ENCODE data around the gene POP7. TPM values are rescaled to one million over a fixed set of nuclear protein-coding genes. Genes with fewer than 3 reads are reported as not detected.

Gene POP7
- total and polyA plus RNA-seq, 2 experiments from 2014 or later = 39.2 to 48.7 TPM

DNA sequence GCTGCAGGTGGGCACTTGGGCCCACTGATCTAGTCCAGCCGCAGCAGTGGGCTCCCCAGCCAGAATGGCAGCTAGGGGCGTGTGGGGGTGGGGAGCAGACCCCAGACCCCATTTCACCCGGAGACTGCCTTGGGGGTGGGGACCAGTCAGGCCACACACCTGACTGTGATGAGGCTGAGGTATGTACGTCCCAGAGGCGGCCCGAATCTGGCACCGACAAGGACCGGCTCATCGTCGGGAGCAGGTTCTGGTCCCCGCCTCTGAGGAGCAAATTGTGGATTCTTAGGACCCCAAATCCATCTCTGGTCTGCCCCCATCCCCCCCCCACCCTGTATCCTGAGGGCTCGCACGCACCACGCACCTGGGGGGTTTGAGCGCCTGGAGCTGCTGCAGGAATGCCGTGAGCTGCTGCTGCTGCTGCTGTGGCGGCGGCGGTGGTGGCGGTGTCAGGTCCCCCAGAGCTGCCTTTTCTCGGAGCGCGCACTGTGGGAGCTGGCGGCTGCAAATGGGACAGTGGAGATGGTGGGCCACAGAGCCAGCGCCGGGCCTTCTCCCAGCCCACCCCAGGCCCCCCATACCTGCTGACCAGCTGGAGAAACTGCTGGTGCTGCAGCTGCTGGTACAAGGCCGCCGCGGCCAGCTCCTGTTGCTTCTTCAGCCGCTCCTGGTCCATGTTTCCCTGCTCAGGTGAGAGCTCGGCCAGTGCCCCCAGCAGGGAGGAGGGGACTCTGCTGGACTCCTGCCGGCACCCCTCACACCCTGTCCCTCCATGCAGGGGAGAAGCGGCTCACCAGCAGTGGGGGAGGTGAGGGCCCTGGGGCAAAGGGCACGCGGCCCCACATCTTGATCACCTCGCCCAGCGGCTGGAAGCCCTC is 22.0 kb upstream of the POP7 start:
- no peak for DNase-seq (ENCODE audit: low spot score)
- WGBS (ENCODE audit: low lambda C conversion rate, missing lambda C conversion rate) = 96% methylated on average over 27 of the region's 37 CpGs
- H3K27me3 ChIP-seq = no peaks in the 10 kb centered on the region

DNA sequence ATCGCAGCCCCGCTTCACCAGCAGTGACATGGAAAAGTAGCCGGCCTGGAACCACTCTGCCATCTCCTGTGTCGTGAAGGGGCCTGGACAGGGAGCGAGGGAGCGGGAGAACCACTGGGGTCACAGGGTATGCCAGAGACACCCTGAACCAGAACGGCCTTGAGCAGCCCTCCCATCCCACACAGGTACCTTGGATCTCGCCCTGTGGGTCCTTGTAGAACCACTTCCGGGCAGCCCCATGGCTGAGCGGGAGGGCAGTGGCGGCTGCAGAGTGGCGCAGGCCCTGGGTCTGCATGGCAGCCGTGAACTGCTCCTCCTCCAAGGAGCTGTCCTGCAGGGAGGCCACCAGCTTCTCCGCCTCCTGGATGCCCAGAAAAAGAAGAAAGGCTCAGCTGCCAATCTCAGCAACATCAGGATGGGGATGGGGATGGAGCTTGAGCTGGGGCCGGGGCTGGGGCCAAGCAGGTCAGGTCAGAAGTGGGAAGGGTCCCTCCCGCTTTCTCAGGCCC is 21.3 kb upstream of the POP7 start:
- H3K4me3 ChIP-seq = no peak overlapping the region
- H4K20me1 ChIP-seq (ENCODE audit: insufficient read depth, poor library complexity, severe bottlenecking) = peaks cover 34% of the 10 kb centered on the region
- H3K4me1 ChIP-seq (ENCODE audit: insufficient read depth) = peaks cover under 1% of the 10 kb centered on the region
- H3K27me3 ChIP-seq = no peaks in the 10 kb centered on the region
- DNase-seq (ENCODE audit: low spot score) = peak; percentile 5
- no peak overlapping the region for H2AFZ ChIP-seq
- 96% methylated on average over 14 of the region's 16 CpGs for WGBS (ENCODE audit: low lambda C conversion rate, missing lambda C conversion rate)
- H3K9me3 ChIP-seq (ENCODE audit: low read depth) = no peaks in the 10 kb centered on the region
- peaks cover 25% of the 10 kb centered on the region for H3K79me2 ChIP-seq
- H3K36me3 ChIP-seq (replicated peaks; ENCODE audit: insufficient read depth, low read depth) = no peaks in the 10 kb centered on the region
- TF ChIP-seq EZH2phosphoT487 (IDR thresholded peaks at IDR 0.05; ENCODE audit: low read depth, severe bottlenecking, unreplicated experiment) = no peak
- no peak for TF ChIP-seq EZH2 (IDR thresholded peaks at IDR 0.05; ENCODE audit: borderline replicate concordance)
- TF ChIP-seq, protein P1, sequence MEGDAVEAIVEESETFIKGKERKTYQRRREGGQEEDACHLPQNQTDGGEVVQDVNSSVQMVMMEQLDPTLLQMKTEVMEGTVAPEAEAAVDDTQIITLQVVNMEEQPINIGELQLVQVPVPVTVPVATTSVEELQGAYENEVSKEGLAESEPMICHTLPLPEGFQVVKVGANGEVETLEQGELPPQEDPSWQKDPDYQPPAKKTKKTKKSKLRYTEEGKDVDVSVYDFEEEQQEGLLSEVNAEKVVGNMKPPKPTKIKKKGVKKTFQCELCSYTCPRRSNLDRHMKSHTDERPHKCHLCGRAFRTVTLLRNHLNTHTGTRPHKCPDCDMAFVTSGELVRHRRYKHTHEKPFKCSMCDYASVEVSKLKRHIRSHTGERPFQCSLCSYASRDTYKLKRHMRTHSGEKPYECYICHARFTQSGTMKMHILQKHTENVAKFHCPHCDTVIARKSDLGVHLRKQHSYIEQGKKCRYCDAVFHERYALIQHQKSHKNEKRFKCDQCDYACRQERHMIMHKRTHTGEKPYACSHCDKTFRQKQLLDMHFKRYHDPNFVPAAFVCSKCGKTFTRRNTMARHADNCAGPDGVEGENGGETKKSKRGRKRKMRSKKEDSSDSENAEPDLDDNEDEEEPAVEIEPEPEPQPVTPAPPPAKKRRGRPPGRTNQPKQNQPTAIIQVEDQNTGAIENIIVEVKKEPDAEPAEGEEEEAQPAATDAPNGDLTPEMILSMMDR (IDR thresholded peaks at IDR 0.05; ENCODE audit: poor library complexity) = no peak
- no peaks in the 10 kb centered on the region for H3K9me2 ChIP-seq (replicated peaks; ENCODE audit: insufficient read depth)
- no peak overlapping the region for H3K4me2 ChIP-seq
- H3K27ac ChIP-seq = no peak overlapping the region

More for the DNA sequence above, 22.0 kb upstream of the POP7 start:
- H3K36me3 ChIP-seq (replicated peaks; ENCODE audit: insufficient read depth, low read depth) = no peaks in the 10 kb centered on the region
- peaks cover 18% of the 10 kb centered on the region for H3K79me2 ChIP-seq
- H3K4me1 ChIP-seq (ENCODE audit: insufficient read depth) = peaks cover 7% of the 10 kb centered on the region
- H3K9me2 ChIP-seq (replicated peaks; ENCODE audit: insufficient read depth) = no peaks in the 10 kb centered on the region
- no peak overlapping the region for H3K4me3 ChIP-seq
- peaks cover 28% of the 10 kb centered on the region for H4K20me1 ChIP-seq (ENCODE audit: insufficient read depth, poor library complexity, severe bottlenecking)
- TF ChIP-seq, protein P1 (IDR thresholded peaks at IDR 0.05; ENCODE audit: poor library complexity) = no peak
- TF ChIP-seq EZH2 (IDR thresholded peaks at IDR 0.05; ENCODE audit: borderline replicate concordance) (no peak), EZH2phosphoT487 (IDR thresholded peaks at IDR 0.05; ENCODE audit: low read depth, severe bottlenecking, unreplicated experiment) (no peak)
- no peak overlapping the region for H2AFZ ChIP-seq
- no peaks in the 10 kb centered on the region for H3K9me3 ChIP-seq (ENCODE audit: low read depth)
- H3K4me2 ChIP-seq = no peak overlapping the region
- no peak overlapping the region for H3K27ac ChIP-seq

DNA sequence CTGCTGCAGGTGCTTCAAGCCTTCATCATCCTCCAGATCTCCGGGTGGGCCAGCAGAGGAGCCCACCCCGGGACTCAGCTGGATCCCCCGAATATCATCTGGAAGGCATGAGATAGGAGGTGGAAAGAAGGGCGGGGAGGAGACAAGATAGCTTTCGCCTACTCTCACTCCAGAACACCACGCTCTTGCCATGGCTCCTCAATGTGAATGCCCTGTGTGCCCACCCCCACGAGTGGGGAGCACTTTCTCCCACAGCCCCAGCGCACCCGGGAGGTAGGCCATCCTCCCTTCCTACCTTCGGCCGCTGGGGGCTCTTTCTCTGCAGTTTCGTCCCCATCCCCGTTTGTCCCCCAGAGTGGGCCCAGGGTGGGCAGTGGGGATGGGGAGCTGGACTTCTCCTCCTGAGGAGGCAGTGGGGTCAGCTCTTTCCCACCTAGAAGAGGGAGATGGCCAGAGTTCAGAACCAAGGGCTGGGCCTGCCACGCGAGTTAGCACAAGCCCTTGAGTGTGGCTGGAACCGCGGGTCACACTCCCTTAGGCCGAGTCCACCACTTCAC is 20.8 kb upstream of the POP7 start:
- no peaks in the 10 kb centered on the region for H3K9me2 ChIP-seq (replicated peaks; ENCODE audit: insufficient read depth)
- peaks cover 37% of the 10 kb centered on the region for H4K20me1 ChIP-seq (ENCODE audit: insufficient read depth, poor library complexity, severe bottlenecking)
- no peak overlapping the region for H3K27ac ChIP-seq
- H3K79me2 ChIP-seq = peaks cover 31% of the 10 kb centered on the region
- no peak overlapping the region for H3K4me2 ChIP-seq
- WGBS (ENCODE audit: low lambda C conversion rate, missing lambda C conversion rate) = 97% methylated on average over 16 of the region's 18 CpGs
- no peaks in the 10 kb centered on the region for H3K4me1 ChIP-seq (ENCODE audit: insufficient read depth)
- no peak overlapping the region for H2AFZ ChIP-seq
- no peaks in the 10 kb centered on the region for H3K9me3 ChIP-seq (ENCODE audit: low read depth)
- H3K27me3 ChIP-seq = no peaks in the 10 kb centered on the region
- DNase-seq (ENCODE audit: low spot score) = no peak
- H3K36me3 ChIP-seq (replicated peaks; ENCODE audit: insufficient read depth, low read depth) = no peaks in the 10 kb centered on the region
- TF ChIP-seq EZH2 (IDR thresholded peaks at IDR 0.05; ENCODE audit: borderline replicate concordance) (no peak), EZH2phosphoT487 (IDR thresholded peaks at IDR 0.05; ENCODE audit: low read depth, severe bottlenecking, unreplicated experiment) (no peak)
- TF ChIP-seq, protein P1 (IDR thresholded peaks at IDR 0.05; ENCODE audit: poor library complexity) = no peak
- H3K4me3 ChIP-seq = no peak overlapping the region

All from hepatocyte (in vitro differentiated cells).